Gastrocnemius medialis (tissue), 4 donors: ENCODE measurements around the gene GALNT14.

Source experiments
- POLR2A ChIP-seq, 2 donors: fragments of 450-650 bp; IDR thresholded peaks; one replicate each; pipeline ENCODE4 v1.6.1; 2017; ENCODE audit warnings: antibody characterized with exemption in 2 of 2, mild to moderate bottlenecking in 2 of 2, moderate library complexity in 2 of 2
- TF ChIP-seq, protein P1 (sequence below), 5 experiments: fragments of 450-650 bp in 3 of 5; fragments of 200-600 bp in 2 of 5; sonication (generic) in 2 of 5; IDR thresholded peaks in 4 of 5; conservative IDR thresholded peaks in 1 of 5; 1 replicate in 4 of 5; 2 replicates in 1 of 5; pipeline ENCODE4 v1.5.1; 2016 to 2019; ENCODE audit warnings: antibody characterized with exemption in 5 of 5, mild to moderate bottlenecking in 3 of 5, moderate library complexity in 3 of 5

DNA sequence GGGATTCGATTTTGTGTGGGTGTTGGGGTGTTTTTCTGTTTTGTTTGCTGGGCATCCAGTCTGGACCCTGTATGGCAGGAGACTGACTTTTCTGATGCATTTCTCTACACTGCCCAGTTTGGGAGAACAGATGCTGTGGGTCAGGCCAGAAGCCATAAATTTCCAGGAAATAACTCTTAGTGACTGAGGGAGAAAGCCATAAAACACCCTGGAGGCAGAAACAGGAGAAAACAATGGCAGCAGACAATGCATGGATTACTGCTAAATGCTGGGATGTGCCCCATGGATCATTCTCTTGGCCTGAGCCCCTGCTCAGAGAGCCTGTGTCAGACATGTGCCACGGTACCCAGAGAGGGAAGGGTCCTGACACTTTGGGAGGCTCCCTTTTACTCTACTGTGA lies 197.4 kb downstream of the GALNT14 start:
- TF ChIP-seq, protein P1, sequence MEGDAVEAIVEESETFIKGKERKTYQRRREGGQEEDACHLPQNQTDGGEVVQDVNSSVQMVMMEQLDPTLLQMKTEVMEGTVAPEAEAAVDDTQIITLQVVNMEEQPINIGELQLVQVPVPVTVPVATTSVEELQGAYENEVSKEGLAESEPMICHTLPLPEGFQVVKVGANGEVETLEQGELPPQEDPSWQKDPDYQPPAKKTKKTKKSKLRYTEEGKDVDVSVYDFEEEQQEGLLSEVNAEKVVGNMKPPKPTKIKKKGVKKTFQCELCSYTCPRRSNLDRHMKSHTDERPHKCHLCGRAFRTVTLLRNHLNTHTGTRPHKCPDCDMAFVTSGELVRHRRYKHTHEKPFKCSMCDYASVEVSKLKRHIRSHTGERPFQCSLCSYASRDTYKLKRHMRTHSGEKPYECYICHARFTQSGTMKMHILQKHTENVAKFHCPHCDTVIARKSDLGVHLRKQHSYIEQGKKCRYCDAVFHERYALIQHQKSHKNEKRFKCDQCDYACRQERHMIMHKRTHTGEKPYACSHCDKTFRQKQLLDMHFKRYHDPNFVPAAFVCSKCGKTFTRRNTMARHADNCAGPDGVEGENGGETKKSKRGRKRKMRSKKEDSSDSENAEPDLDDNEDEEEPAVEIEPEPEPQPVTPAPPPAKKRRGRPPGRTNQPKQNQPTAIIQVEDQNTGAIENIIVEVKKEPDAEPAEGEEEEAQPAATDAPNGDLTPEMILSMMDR (IDR thresholded peaks at IDR 0.05 in 4 of 5, conservative IDR thresholded peaks at IDR 0.05 in 1 of 5), result no peak
- TF ChIP-seq POLR2A (IDR thresholded peaks at IDR 0.05), result no peak
